ENCODE data around the gene CCDC8.

GRCh38 chr19:46374536-46375475, 38.6 kb downstream of the CCDC8 start:
- TF ChIP-seq CTCF (conservative IDR thresholded peaks at IDR 0.05; ENCODE audit: low read depth, low read length) (no peak), FOS (IDR thresholded peaks at IDR 0.05; ENCODE audit: low read depth, low read length) (no peak), BHLHE40 (IDR thresholded peaks at IDR 0.05; ENCODE audit: low read depth, low read length) (no peak), RFX5 (IDR thresholded peaks at IDR 0.05; ENCODE audit: low read depth, low read length) (no peak)

All from IMR-90 (cell line).